ENCODE measurements around the gene RYR1.

Gene RYR1

DNA sequence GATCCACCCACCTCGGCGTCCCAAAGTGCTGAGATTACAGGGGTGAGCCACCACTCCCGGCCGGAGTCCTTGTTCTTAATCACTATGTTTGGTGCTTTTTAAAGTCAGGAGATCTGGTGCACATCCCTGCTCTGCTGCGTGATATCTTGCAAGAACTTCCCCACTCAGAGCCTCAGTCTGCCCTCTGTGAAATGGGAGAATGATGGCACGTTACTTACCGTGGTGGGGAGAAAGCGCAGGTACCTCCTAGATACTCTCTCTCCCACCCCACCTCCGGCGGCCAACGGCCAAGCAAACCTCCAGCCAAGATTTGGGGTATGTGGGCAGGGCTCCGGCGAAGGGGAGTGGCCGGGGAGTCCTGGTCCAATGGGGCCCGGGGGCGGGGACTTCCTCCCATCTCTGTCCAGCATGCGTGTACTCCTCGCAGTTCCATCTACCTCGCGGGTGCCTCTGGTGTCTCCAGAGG lies at the start of gene RYR1:
Gene RYR1, plus strand, starts transcription at position 424 of the 466 bp plus-strand sequence. CDS start 139 bp downstream, outside the sequence.
- DNase-seq (ENCODE audit: low spot score), result peak; percentile 95

DNA sequence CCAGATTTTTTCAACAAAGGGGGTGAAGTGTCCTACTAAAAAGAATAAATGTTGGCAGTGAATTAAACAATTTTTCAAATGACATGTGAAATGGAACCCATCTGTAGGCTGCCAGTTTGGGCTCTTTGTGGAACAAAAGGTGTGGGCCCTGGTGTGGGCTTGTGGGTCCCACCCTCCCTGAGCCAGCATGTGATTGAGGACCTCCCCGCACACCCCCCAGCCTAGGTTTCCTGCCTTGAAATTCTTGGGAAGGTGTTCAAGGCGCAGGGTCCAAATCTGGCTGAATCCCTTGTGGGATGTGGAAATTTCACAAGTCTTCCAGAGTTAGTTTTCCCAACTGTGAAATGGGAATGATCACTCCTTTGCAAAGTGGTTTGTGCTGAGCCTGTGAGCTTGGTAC lies 49.7 kb upstream of the RYR1 start:
- DNase-seq (ENCODE audit: low spot score), result no peak

DNA sequence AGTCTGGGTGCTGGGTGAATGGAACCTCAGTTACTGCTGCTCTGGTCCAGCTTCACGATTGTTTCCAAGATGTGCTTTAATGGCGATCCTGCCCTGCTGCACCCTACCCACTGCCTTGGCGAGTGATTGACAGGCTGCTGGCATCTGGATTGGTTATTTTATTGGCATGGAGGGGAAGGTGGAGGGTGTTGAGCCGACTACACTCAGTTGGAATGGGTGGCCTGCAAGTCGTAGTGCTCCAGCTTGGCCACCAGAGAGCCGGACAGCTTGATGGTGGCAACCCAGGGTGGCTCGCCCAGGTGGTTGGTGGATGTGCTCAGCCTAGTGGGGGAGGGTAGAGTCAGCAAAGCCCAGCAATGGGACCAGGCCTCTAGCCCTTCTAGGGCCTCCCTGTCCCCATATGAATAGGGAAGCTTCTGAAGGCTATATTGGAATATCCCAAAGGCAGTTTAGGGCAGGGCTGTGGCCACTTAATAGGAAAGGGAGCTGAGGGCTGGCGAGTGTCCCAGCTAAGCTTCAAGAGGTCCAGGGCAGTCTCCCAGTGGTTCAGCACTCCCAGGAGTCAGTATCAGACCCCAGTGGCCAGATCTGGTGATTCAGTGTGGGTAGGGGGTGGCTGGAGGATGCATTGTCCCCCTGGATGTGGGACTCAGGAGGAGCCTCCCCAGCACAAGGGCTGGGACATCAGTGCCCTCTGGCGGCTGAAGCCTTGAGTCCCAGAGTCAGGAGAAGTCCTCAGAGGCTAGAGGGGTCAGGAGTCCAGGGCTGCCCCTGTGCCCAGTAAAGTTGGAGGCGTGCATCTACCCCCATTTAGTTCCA lies 49.1 kb upstream of the RYR1 start:
- DNase-seq (ENCODE audit: low spot score), result peak; percentile 54

DNA sequence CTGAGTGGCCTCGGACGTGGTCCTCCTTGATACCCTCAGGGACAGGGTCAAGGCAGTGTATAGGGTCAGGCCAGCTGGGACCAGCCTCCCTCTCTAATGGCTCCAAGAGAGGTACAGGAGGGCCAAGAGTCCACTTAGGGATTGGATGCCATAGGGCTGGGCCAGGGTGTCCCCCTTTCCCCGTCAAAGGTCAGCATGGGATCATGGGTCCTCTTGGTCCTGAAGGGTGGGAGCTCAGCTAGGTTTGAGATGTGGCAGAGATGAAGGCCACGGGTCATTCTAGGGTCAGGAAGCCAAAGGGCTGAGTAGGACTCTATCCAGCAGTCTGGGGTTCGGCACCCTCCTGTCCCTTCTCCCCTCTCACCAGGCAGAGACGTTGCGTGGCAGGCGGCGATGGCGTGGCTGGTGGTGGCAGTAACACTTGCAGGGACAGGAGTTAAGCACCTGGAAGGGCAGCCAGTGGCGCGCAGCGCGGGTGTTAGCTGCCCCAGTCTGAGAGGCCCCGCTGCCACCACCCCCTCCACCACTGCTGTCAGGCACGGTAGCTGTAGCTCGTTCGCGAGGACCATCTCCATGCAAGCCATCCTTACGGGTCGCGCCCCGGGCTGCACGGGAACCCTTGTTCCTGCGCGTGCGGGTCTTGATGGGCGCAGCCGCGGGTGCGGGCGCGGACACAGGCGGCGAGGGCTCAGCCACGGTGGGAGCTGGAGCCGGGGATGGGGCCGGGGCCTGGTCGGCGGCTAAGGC lies 48.3 kb upstream of the RYR1 start:
- no peak for DNase-seq (ENCODE audit: low spot score)

DNA sequence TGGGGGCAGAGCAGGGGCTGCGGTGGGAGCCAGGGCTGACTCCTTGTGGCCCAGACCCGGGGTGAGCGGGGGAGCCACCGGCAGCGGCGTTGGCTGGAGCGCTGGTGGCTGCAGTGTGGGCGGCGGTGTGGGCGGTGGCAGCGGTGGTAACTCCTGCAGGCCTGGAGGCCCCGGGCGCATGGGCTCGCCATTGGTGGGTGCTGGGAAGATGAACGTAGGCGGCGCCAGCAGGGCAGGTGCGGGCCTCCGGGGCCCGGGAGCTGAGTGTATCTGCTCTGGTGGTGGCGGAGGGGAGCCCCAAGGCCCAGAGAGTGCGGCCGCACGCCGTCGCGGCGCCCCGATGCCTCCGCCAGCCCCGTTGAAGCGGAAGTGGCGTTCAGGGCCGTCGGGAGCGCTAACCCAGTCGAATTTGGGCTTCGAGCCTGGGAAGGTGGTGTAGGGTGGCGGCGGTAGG lies 47.7 kb upstream of the RYR1 start:
- peak; percentile 49 for DNase-seq (ENCODE audit: low spot score)

DNA sequence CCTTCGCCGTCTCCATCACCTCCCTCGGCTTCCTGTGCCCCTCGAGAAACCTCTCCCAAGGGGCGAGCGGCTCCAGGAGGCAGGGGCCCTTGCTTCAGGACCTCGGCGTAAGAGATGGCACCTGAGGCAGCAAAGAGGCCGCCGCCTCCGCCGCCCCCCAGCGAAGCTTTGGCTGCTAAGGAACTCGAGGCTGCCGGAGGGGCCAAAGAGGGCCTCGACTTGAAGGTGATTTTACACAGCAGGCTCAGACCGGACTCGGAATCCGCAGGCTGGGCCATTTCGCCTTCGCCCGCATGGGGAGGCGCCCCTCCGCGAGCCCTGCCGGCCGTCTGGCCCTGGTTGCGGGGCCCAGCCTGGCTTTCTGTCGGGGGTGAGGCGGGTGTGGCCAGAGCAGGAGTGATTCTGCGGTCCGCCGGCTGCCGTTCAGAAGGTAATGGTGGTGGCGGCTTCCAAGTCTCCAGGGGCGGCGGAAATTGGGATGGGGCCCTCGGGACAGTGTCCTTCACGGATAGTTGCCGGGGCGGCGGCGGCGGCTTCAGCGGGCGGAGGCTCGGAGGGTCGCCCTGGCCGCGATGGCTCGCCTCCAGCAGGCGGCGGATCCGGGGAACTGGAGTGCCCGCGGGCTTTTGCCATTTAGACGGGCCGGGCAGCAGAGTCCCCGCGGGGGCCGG lies 47.1 kb upstream of the RYR1 start:
- DNase-seq (ENCODE audit: low spot score), result peak; percentile 50

DNA sequence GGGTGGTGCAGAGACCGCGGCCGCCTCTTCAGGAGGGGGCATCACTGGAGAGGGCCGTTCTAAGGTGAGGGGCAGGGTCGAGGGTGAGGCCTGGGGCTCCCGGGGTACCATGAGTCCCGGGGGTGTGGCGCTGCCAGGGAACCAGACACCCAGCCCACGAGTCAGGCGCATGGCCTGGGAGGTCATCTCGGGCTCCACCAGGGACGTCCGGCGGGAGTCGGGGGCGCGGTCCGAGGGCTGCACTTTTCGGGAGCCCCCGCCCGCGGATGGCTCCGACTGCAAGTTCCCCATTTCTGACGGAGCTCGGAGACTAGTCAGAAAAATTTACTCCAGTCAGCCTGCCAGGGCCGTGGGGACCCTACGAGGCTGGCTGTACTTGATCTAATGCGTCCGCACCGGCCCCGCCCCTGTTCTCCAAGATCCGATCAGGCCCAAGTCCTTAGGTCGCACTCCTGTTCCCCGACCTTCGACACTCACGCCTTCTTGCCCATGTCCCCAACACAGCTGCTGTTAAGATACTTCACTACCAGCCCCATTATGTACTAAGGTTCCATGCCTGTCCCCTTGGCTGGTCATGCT lies 46.4 kb upstream of the RYR1 start:
- DNase-seq (ENCODE audit: low spot score), result peak; percentile 46

DNA sequence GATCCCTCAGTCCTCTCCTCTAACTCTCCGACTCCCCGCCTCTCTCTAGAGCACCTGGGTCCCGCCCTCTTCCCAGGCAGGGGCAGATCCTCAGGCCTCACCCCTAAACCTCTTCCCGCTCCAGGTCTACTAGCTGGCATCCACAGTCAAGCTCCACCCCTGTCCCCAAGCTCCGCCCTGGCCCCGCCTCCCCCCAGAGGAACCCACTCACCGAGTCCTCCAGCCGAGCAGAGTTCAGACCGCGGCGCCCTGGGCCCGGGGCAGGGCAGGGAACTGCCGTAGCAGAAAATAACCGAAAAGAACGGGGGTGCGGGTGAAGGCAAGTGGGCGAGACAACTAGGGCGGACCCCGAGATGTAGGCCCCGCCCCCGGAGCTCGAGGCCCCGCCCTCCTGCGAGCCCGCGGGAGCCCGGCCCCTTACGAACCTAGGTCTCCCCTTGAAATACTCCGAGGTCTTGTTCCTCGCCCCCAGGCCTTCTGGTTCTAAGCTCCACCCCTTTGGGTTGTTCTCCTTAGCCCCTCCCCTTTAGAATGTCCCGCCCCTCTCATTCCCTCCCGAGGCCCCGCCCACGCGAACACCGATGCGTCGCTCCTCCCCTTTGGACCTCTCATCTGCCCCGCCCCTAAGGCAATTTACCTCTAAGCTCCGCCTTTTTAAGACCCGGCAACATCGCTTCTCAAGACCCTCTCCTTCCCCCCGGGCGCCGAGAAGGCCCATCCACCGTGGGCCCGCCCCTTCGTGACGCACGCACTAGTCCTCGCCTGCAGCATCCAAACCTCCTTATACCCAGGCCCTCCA lies 45.7 kb upstream of the RYR1 start, which contains the start of gene GGN:
Gene GGN, minus strand, starts transcription at position 485 of the 799 bp plus-strand sequence. CDS start 773 bp downstream, outside the sequence.
- peak; percentile 92 for DNase-seq (ENCODE audit: low spot score)

DNA sequence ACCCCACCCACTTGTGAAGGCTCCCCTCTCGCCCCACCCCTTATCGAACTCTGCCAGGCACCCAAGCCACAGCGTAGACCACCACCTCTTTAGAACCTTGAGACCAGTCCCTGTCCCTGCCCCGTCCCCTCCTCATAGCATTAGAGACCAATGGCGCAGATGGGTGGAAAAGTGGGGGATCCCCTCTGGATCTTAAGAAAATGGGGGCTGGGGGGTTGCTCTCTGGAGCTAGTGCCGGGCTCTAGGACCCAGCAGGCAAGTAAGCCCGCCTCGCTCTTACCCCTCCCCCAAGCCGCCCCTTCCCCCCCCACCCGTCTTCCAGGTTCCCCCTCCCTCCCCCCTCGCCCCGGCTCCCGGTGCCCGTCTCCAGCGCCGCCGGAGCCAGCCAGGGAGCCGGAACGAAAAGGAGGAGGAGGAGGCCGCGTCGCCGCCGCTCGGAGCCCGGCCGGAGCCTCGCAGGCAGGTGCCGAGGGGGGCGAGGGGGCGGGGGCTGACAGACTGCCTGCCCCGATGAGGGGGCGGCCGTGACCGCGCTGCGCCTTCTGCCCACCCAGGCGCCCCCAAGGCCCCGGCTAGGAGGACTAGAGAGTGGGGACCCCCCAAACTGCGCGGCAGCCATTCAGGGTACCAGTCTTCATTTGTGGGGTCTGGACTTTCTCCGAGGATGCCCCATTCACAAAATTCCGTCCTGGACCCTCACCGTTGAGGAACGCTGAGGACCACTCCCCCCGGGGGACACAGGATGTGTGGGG lies 45.0 kb upstream of the RYR1 start, which contains the start of gene SPRED3:
Gene SPRED3, plus strand, starts transcription at position 349 of the 752 bp plus-strand sequence. CDS start 1,606 bp downstream, outside the sequence.
- DNase-seq (ENCODE audit: low spot score), result peak; percentile 72

DNA sequence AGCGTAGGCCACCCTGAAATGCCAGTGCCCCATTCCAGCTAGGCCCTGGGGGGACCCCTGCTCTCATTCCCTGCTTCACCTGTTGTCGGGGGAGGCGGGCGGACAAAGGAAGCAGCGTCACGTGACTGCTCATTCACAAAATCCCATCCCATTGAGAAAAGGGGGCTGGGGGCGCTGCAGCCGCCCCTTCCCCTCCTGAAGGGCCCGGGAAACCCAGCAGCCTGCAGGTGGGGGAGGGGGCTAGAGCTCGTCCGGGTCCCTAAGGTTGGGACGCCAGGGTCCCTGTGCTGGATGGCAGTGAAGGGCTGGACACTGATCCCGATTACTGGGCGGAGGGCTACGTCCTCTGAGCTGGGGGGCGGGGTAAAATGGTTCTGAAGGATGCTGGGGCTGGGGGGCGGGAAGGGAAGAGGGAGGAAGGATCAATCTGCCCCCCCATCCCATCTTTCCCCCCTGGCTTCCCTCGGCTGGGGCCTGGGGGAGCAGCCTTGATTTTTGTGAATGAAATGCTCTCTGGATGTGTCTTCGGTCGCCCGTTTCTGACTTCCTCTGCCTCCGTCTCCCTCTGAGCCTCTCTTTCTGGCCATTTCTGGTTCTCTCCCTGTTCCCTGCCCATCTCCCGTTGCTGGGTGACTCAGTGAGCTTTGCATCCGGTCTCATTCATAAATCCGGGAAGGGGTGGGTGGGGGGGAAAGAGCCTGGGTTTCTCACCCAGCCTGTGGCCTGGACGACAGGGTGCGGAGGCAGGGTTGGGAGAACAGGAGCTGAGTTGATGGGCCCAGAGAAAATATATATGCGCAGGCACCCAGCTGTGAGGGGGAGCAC lies 44.2 kb upstream of the RYR1 start:
- DNase-seq (ENCODE audit: low spot score), result peak; percentile 47

DNA sequence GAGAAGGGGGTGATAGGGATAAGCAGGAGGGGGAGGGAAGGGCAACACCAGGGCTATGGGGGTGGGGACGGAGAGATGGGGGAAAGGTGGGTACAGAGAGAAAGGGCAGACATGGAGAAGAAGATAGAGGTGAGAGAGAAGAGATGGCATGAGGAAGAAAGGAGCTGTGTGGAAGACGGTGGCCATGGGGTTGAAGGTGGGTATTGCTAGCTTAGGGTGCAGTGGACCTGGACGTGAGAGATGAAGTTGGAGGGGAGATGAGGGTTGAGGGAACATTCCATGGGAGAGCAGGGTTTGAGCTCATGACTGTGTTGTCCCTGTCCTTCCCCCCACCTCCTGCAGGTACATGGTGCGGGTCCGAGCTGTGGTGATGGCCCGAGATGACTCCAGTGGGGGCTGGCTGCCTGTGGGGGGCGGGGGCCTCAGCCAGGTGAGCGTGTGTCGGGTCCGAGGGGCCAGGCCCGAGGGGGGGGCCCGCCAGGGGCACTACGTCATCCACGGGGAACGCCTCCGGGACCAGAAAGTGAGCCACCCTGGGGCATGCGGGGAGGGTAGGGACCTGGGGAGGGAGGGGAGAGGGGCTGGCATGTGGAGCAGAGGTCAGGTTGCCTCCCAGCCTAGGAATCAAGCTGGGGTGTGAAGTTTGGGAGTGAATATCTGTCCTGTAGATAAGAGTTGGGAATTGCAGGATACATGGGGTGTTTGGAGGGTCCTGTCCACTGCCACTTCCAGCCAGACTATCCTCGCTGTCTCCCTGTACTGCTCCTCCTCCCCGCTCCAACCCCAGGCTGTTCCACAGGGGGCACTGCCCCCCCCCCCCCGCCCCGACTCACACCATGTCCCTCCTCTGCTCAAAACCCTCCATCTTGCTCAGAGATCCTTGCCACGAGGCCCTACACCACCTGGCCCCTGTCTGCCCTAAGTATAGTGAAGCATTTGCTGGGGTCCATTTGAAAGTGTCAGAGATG lies 43.2 kb upstream of the RYR1 start:
- no peak for DNase-seq (ENCODE audit: low spot score)

DNA sequence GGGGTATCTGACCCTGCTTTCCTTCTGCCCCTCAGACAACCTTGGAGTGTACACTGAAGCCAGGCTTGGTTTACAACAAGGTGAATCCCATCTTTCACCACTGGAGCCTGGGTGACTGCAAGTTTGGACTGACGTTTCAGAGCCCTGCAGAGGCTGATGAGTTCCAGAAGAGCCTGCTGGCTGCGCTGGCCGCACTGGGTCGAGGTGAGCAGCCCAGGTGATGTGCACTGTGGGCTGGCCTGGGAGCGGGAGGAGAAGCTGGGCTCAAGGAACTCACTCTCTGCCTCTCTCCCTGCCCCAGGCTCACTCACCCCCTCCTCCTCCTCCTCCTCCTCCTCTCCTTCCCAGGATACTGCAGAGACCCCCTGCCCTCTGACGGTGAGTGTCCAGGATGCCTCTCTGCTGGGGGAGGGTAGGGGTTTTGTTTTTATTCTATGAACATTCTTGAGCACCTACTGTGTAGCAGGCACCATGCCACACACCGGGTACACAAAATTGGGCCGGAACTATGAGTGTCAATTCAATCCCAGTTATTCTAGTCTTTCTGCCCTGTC lies 41.5 kb upstream of the RYR1 start:
- DNase-seq (ENCODE audit: low spot score), result no peak

DNA sequence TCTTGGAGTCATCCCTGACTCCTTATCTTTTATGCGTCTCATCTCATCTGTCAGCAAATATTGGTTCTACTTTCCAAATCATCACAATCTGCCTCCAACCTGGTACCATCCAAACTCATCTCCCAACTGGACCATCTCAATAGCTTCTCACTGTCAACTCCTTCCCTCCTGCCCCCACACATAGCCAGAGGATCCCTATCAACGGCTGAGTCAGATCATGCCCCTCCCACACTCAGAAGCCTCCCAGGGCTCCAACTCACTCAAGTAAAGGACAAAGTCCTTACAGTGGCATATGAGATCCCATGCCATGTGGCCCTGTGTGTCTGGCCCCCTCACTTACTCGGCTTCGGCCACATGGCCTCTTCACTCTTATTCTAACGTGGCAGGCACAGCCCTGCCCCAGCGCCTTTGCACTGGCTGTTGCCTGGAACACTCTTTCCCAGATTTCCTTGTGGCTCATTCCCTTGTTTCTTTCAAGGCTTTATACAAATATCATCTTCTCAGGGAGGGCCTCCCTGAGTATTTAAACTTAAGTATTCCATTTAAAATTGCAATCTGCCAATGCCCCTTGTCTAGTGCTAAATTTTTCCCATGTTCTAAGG lies 40.7 kb upstream of the RYR1 start:
- no peak for DNase-seq (ENCODE audit: low spot score)

DNA sequence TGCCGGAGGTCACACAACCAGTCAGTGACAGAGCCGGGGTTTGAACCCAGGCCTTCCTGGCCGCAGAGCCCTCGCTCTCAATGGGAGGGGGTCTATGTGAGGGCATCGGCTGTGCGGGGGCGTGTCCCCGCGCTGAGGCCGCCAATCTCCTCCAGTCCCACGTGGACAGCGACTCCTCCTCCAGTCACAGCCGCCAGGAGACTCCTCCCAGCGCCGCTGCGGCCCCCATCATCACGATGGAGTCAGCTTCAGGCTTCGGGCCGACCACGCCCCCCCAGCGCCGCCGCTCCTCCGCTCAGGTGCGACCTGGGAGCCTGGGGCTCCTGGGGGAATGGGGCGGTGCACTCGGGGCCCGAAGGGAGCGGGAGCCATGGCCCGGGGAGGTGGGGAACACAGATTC lies 39.0 kb upstream of the RYR1 start:
- DNase-seq (ENCODE audit: low spot score), result peak; percentile 81

DNA sequence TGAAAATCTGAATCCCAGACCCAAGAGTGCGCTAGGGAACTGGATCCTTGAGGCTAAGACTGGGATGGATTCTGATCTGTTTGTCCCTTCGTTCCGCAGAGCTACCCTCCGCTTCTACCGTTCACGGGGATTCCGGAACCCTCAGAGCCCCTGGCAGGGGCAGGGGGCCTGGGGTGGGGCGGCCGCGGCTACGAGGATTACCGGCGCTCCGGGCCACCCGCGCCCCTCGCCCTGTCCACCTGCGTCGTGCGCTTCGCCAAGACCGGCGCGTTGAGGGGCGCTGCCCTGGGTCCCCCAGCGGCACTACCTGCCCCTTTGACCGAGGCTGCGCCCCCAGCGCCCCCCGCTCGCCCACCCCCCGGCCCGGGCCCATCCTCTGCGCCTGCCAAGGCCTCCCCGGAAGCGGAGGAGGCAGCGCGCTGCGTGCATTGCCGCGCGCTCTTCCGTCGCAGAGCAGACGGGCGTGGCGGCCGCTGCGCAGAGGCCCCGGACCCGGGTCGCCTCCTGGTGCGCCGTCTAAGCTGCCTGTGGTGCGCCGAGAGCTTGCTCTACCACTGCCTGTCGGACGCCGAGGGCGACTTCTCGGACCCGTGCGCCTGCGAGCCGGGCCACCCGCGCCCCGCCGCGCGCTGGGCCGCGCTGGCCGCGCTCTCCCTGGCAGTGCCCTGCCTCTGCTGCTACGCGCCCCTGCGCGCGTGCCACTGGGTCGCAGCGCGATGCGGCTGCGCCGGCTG lies 37.9 kb upstream of the RYR1 start:
- DNase-seq (ENCODE audit: low spot score), result no peak

DNA sequence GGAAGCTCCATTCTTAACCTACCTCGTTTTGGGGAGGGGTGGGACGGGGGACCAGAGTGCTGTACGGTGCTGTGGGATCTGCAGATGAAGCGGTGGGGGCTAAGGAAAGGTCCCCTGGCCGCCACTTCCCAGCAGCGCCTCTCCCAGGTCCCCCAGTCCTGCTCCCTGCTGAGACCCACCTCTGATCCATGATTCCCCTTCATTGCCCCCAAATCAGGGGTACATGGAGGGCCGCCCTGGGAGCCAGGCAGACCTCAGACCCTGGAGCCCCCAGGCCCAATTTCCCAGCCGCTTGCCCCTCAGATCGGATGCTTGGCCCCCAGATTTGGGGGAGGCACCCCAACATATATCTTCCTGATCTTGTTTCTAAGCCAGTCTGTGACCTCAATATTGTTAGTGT lies 34.4 kb upstream of the RYR1 start:
- DNase-seq (ENCODE audit: low spot score), result no peak

DNA sequence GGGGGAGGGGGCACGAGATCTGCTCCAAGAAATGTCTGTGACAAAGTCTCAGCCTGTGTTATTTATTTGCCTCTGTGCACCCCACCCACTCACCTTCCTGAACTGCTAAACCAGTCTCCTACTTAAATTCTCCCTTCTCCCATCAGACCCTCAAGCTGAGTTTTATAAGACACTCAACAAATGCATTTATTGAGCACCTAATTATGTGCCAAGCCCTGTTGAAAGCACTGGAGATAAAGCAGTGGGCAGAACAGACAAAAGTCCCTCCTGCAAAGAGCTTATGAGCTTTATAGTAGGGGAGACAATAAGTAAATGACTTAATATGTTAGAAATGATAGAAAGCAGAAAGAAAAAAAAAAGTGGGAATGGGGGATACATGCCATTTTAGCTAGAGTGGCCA lies 34.0 kb upstream of the RYR1 start:
- DNase-seq (ENCODE audit: low spot score), result no peak
